H9 (cell line): ENCODE data around the gene MT1A. TPM values are rescaled to one million over a fixed set of nuclear protein-coding genes. Genes with fewer than 3 reads are reported as not detected.

ENCODE experiments used
- DNase-seq: peaks from one replicate; pipeline ENCODE4 v3.0.0-alpha.2; 2017
- H2AFZ ChIP-seq: one replicate; pipeline ENCODE4 v1.6.1; 2013; ENCODE audit warnings: mild to moderate bottlenecking, low read length, control low read depth, moderate library complexity
- H2AK5ac ChIP-seq: 2 replicates; pipeline ENCODE4 v1.6.1; 2013; ENCODE audit warnings: low read length, control low read depth, mixed read lengths; ENCODE audit not compliant: insufficient read length
- H2BK120ac ChIP-seq: one replicate; pipeline ENCODE4 v1.6.1; 2013; ENCODE audit warnings: low read depth, mild to moderate bottlenecking, low read length, control low read depth, inconsistent platforms; ENCODE audit not compliant: poor library complexity, severe bottlenecking
- H2BK12ac ChIP-seq: 2 replicates; pipeline ENCODE4 v1.6.1; 2013; ENCODE audit warnings: low read length, control low read depth, mixed read lengths, low read depth; ENCODE audit not compliant: insufficient read length
- H2BK15ac ChIP-seq: 2 replicates; pipeline ENCODE4 v1.6.1; 2013; ENCODE audit warnings: low read depth, low read length, control low read depth
- H2BK20ac ChIP-seq: one replicate; pipeline ENCODE4 v1.6.1; 2013; ENCODE audit warnings: low read depth, mild to moderate bottlenecking, low read length, control low read depth, inconsistent platforms; ENCODE audit not compliant: poor library complexity, severe bottlenecking
- H2BK5ac ChIP-seq: 2 replicates; pipeline ENCODE4 v1.6.1; 2013; ENCODE audit warnings: low read length, control low read depth, mixed read lengths; ENCODE audit not compliant: insufficient read length
- H3K14ac ChIP-seq: 2 replicates; pipeline ENCODE4 v1.6.1; 2013; ENCODE audit warnings: low read length, control low read depth; ENCODE audit not compliant: insufficient read depth
- H3K18ac ChIP-seq: 2 replicates; pipeline ENCODE4 v1.6.1; 2013; ENCODE audit warnings: low read depth, mild to moderate bottlenecking, mixed read lengths, low read length, control low read depth; ENCODE audit not compliant: insufficient read length
- H3K23ac ChIP-seq: 2 replicates; pipeline ENCODE4 v1.6.1; 2013; ENCODE audit warnings: low read length, control low read depth, mixed read lengths, low read depth; ENCODE audit not compliant: insufficient read length
- H3K23me2 ChIP-seq: 2 replicates; pipeline ENCODE4 v1.6.1; 2013; ENCODE audit warnings: low read depth, mild to moderate bottlenecking, mixed read lengths, low read length, control low read depth; ENCODE audit not compliant: insufficient read length, poor library complexity, severe bottlenecking
- H3K27ac ChIP-seq: 2 replicates; pipeline ENCODE4 v1.5.1; 2013; ENCODE audit warnings: low read length, control low read depth, mixed read lengths, low read depth; ENCODE audit not compliant: insufficient read length
- H3K27me3 ChIP-seq: 2 replicates; pipeline ENCODE4 v1.6.1; 2013; ENCODE audit warnings: low read length, control low read depth, inconsistent platforms; ENCODE audit not compliant: insufficient read depth
- H3K4ac ChIP-seq: 2 replicates; pipeline ENCODE4 v1.6.1; 2013; ENCODE audit warnings: low read depth, mild to moderate bottlenecking, control low read depth, inconsistent platforms, low read length, moderate library complexity
- H3K4me1 ChIP-seq: 2 replicates; pipeline ENCODE4 v1.6.1; 2013; ENCODE audit warnings: low read length, control low read depth, inconsistent platforms; ENCODE audit not compliant: insufficient read depth
- H3K4me2 ChIP-seq: 2 replicates; pipeline ENCODE4 v1.6.1; 2013; ENCODE audit warnings: low read length, control low read depth, mixed read lengths; ENCODE audit not compliant: insufficient read length, insufficient read depth
- H3K56ac ChIP-seq: 2 replicates; pipeline ENCODE4 v1.6.1; 2013; ENCODE audit warnings: low read depth, mild to moderate bottlenecking, mixed read lengths, low read length, control low read depth; ENCODE audit not compliant: insufficient read length
- H3K79me1 ChIP-seq: 2 replicates; pipeline ENCODE4 v1.6.1; 2013; ENCODE audit warnings: low read depth, mild to moderate bottlenecking, moderate library complexity, low read length, control low read depth, inconsistent platforms; ENCODE audit not compliant: insufficient read depth, poor library complexity, severe bottlenecking
- H3K79me2 ChIP-seq: 2 replicates; pipeline ENCODE4 v1.6.1; 2013; ENCODE audit warnings: low read length, control low read depth, inconsistent platforms; ENCODE audit not compliant: insufficient read depth
- H3K9ac ChIP-seq: 2 replicates; pipeline ENCODE4 v1.6.1; 2013; ENCODE audit warnings: low read length, control low read depth, mixed read lengths; ENCODE audit not compliant: insufficient read length; ENCODE audit errors: extremely low read depth
- H3K9me3 ChIP-seq: one replicate; pipeline ENCODE4 v1.6.1; 2013; ENCODE audit warnings: low read depth, low read length, inconsistent platforms; ENCODE audit not compliant: control insufficient read depth
- H3T11ph ChIP-seq: one replicate; pipeline ENCODE4 v1.6.1; 2013; ENCODE audit warnings: mild to moderate bottlenecking, low read length, control low read depth, inconsistent platforms
- H4K20me1 ChIP-seq: one replicate; pipeline ENCODE4 v1.6.1; 2013; ENCODE audit not compliant: control insufficient read depth, insufficient read length, insufficient read depth
- H4K5ac ChIP-seq: 2 replicates; pipeline ENCODE4 v1.6.1; 2013; ENCODE audit warnings: low read depth, mild to moderate bottlenecking, mixed read lengths, low read length, control low read depth; ENCODE audit not compliant: insufficient read length
- H4K8ac ChIP-seq: replicated peaks from 2 replicates; pipeline ENCODE4 v1.6.1; 2013; ENCODE audit warnings: low read length, control low read depth, mixed read lengths, low read depth; ENCODE audit not compliant: insufficient read length
- H4K91ac ChIP-seq: 2 replicates; pipeline ENCODE4 v1.6.1; 2013; ENCODE audit warnings: low read depth, mild to moderate bottlenecking, moderate library complexity, mixed read lengths, low read length, control low read depth; ENCODE audit not compliant: insufficient read length
- H3K27ac Mint-ChIP-seq, 3 experiments: 2 replicates in 2 of 3; 3 replicates in 1 of 3; pipeline ENCODE4 v1.8.0; 2020 to 2021; ENCODE audit warnings: mixed read lengths in 3 of 3, mild to moderate bottlenecking in 1 of 3, moderate library complexity in 1 of 3
- H3K27me3 Mint-ChIP-seq: 2 replicates; pipeline ENCODE4 v1.8.0; 2021; ENCODE audit warnings: low read depth, mild to moderate bottlenecking, moderate library complexity, mixed read lengths
- H3K36me3 Mint-ChIP-seq, 3 experiments: 2 replicates in 2 of 3; 3 replicates in 1 of 3; pipeline ENCODE4 v1.8.0; 2020 to 2021; ENCODE audit warnings: low read depth in 3 of 3, mixed read lengths in 3 of 3; ENCODE audit not compliant: insufficient read depth in 1 of 3
- H3K4me1 Mint-ChIP-seq, 2 experiments: 2 replicates each; pipeline ENCODE4 v1.8.0; 2020; ENCODE audit warnings: mixed read lengths in 2 of 2
- H3K4me3 Mint-ChIP-seq, 2 experiments: 2 replicates in 1 of 2; 3 replicates in 1 of 2; pipeline ENCODE4 v1.8.0; 2020 to 2021; ENCODE audit warnings: mild to moderate bottlenecking in 2 of 2, mixed read lengths in 2 of 2, moderate library complexity in 1 of 2
- H3K9me3 Mint-ChIP-seq, 2 experiments: 2 replicates in 1 of 2; 3 replicates in 1 of 2; pipeline ENCODE4 v1.8.0; 2020; ENCODE audit warnings: mild to moderate bottlenecking in 2 of 2, mixed read lengths in 2 of 2, moderate library complexity in 1 of 2
- CTCF ChIP-seq: fragments of 200-600 bp; sonication (generic); conservative IDR thresholded peaks from 3 replicates; pipeline ENCODE4 v1.8.0; 2021; ENCODE audit warnings: antibody characterized with exemption, mild to moderate bottlenecking
- WGBS: extraction: QIAGEN DNeasy Blood & Tissue Kit; methylation state at CpG from one replicate; pipeline ENCODE4 v1.1.7; 2013; ENCODE audit warnings: missing lambda C conversion rate, low lambda C conversion rate, mixed read lengths; ENCODE audit not compliant: insufficient read length; ENCODE audit errors: extremely low coverage; 5-methylcytosine and 5-hydroxymethylcytosine counted together
- total RNA-seq: library from RNA; stranded (reverse); gene quantifications from 2 replicates; pipeline ENCODE4 v1.2.1, GENCODE V29; 2021

MT1A gene
- total RNA-seq, 1 experiment from 2014 or later, result not detected

DNA sequence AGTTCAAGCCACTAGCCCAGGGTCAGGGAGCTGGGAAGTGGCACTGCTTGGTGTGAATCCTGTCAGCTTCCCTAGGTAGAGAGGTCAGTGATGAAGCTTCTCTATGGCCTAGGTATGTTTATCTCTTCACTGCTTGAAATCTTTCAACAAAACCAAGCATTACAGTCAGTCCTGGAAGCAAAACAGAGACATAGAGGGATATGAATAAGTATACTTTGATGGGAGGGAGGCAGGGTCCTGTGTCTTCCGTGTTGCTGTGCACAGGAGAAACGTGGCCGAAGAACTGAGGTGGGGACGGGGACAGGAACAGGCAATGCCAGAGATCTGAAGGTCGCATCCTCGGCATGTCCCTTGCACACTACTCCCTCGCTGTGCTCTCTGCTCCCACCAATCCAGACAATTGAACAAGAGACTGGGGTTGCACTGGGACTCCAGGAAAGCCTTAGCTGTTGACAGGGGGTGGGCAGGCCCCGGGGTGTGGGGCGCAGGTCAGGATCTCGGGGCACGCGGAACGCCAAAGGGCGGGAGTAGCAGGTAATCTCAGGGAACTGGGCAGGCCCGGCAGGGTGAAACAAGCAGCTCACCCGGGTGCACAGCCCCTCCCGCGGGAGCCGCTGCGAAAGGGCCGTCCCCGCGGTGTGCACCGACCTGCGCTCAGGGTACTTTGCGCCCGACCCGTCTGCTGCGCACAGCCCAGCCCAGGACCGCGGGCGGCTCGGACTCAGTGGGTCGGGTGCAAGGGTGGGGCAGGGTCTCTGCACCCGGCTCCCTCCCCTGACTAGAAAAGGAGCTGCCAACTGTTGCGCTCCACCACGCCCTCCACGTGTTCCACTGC lies 30.8 kb downstream of the MT1A start, which contains the start of gene MT1H:
Gene MT1H, plus strand, starts transcription at position 810 of the 835 bp plus-strand sequence. CDS start 71 bp downstream, outside the sequence.
- Mint-ChIP-seq H3K27me3 (peaks cover 90% of the 10 kb centered on the region), H3K36me3 (no peaks in the 10 kb centered on the region), H3K4me3 (peak within 1 kb of the TSS; percentile 27 to 74; a peak in 4 of 5 replicates), H3K4me1 (peaks cover 4 to 35% of the 10 kb centered on the region in 2 experiments), H3K9me3 (no peaks in the 10 kb centered on the region), H3K27ac (no peak within 1 kb of the TSS)
- no peak for TF ChIP-seq CTCF
- Histone ChIP-seq H2BK20ac (no peak within 1 kb of the TSS), H3K23ac (no peak within 1 kb of the TSS), H2BK5ac (no peak within 1 kb of the TSS), H4K91ac (no peak within 1 kb of the TSS), H3T11ph (no peak within 1 kb of the TSS), H3K79me2 (no peaks in the 10 kb centered on the region), H4K20me1 (no peaks in the 10 kb centered on the region), H3K4ac (no peak within 1 kb of the TSS), H4K5ac (no peak within 1 kb of the TSS), H3K9ac (no peak within 1 kb of the TSS), H2AK5ac (no peak within 1 kb of the TSS), H3K79me1 (no peaks in the 10 kb centered on the region), H3K23me2 (peaks cover 12% of the 10 kb centered on the region), H2BK120ac (no peak within 1 kb of the TSS), H4K8ac (no peak within 1 kb of the TSS), H2BK15ac (no peak within 1 kb of the TSS), H2BK12ac (no peak within 1 kb of the TSS), H3K4me2 (peak within 1 kb of the TSS; percentile 85), H3K56ac (no peak within 1 kb of the TSS), H3K27ac (no peak within 1 kb of the TSS), H3K9me3 (no peaks in the 10 kb centered on the region), H3K14ac (no peak within 1 kb of the TSS), H2AFZ (no peak within 1 kb of the TSS), H3K4me1 (peaks cover 6% of the 10 kb centered on the region; the same call in 1 of the 2 replicates), H3K18ac (no peak within 1 kb of the TSS), H3K27me3 (peaks cover 60% of the 10 kb centered on the region)
- DNase-seq, result peak; percentile 35
- WGBS, result no CpG with 5 or more reads among the region's 38 CpGs
